ENCODE results near the gene C2orf81. TPM values are rescaled to one million over a fixed set of nuclear protein-coding genes. Genes with fewer than 3 reads are reported as not detected.

C2orf81 gene
- polyA plus RNA-seq, 1 donor from 2014 or later, result 3.3 TPM

GRCh38 chr2:74427551-74427950 is 6.1 kb upstream of the C2orf81 start:
- Histone ChIP-seq H3K9me3 (ENCODE audit: low read length) (no peaks in the 10 kb centered on the region), H2AFZ (ENCODE audit: low read depth, low read length) (no peak overlapping the region), H3K27me3 (ENCODE audit: insufficient read depth, low read depth, low read length) (no peaks in the 10 kb centered on the region), H3F3A (ENCODE audit: insufficient read depth, low read length, poor library complexity, severe bottlenecking) (no peaks in the 10 kb centered on the region), H4K20me1 (ENCODE audit: insufficient read depth) (no peaks in the 10 kb centered on the region), H3K9ac (ENCODE audit: low read length) (no peak overlapping the region), H3K9me2 (ENCODE audit: insufficient read depth, low read length) (no peaks in the 10 kb centered on the region), H3K4me2 (ENCODE audit: low read length) (no peak overlapping the region), H3K27ac (ENCODE audit: low read length) (no peak overlapping the region), H3K4me3 (ENCODE audit: low read length) (no peak overlapping the region), H3K79me2 (replicated peaks; ENCODE audit: insufficient read depth, low read length) (no peaks in the 10 kb centered on the region), H3K36me3 (ENCODE audit: insufficient read depth, low read length) (no peaks in the 10 kb centered on the region)
- TF ChIP-seq RAD21 (conservative IDR thresholded peaks at IDR 0.05) (no peak), REST (IDR thresholded peaks at IDR 0.05; ENCODE audit: borderline replicate concordance) (no peak), CTCF (IDR thresholded peaks at IDR 0.05; ENCODE audit: poor library complexity, severe bottlenecking) (no peak), EZH2 (IDR thresholded peaks at IDR 0.05; ENCODE audit: borderline replicate concordance, insufficient read depth, low read length, poor library complexity, severe bottlenecking) (no peak), POLR2AphosphoS5 (IDR thresholded peaks at IDR 0.05) (no peak), EP300 (conservative IDR thresholded peaks at IDR 0.05; ENCODE audit: poor library complexity, severe bottlenecking) (no peak), MXI1 (conservative IDR thresholded peaks at IDR 0.05; ENCODE audit: poor library complexity, severe bottlenecking) (no peak), TAF1 (IDR thresholded peaks at IDR 0.05; ENCODE audit: low read depth) (no peak), SMC3 (conservative IDR thresholded peaks at IDR 0.05; ENCODE audit: poor library complexity) (no peak)

GRCh38 chr2:74426181-74426758 is 4.9 kb upstream of the C2orf81 start:
- no peaks in the 10 kb centered on the region for H3F3A ChIP-seq (ENCODE audit: insufficient read depth, low read length, poor library complexity, severe bottlenecking)
- H3K36me3 ChIP-seq (ENCODE audit: insufficient read depth, low read length), result no peaks in the 10 kb centered on the region
- no peak overlapping the region for H3K4me2 ChIP-seq (ENCODE audit: low read length)
- no peaks in the 10 kb centered on the region for H3K9me2 ChIP-seq (ENCODE audit: insufficient read depth, low read length)
- no peaks in the 10 kb centered on the region for H4K20me1 ChIP-seq (ENCODE audit: insufficient read depth)
- H3K27me3 ChIP-seq (ENCODE audit: insufficient read depth, low read depth, low read length), result no peaks in the 10 kb centered on the region
- no peak overlapping the region for H2AFZ ChIP-seq (ENCODE audit: low read depth, low read length)
- H3K27ac ChIP-seq (ENCODE audit: low read length), result no peak overlapping the region
- TF ChIP-seq CTCF (IDR thresholded peaks at IDR 0.05; ENCODE audit: poor library complexity, severe bottlenecking), result no peak
- TF ChIP-seq REST (IDR thresholded peaks at IDR 0.05; ENCODE audit: borderline replicate concordance), result no peak
- TF ChIP-seq RAD21 (conservative IDR thresholded peaks at IDR 0.05), result no peak
- no peak for TF ChIP-seq SMC3 (conservative IDR thresholded peaks at IDR 0.05; ENCODE audit: poor library complexity)
- TF ChIP-seq POLR2AphosphoS5 (IDR thresholded peaks at IDR 0.05), result no peak
- TF ChIP-seq EP300 (conservative IDR thresholded peaks at IDR 0.05; ENCODE audit: poor library complexity, severe bottlenecking), result no peak
- no peak for TF ChIP-seq MXI1 (conservative IDR thresholded peaks at IDR 0.05; ENCODE audit: poor library complexity, severe bottlenecking)
- TF ChIP-seq TAF1 (IDR thresholded peaks at IDR 0.05; ENCODE audit: low read depth), result no peak
- TF ChIP-seq EZH2 (IDR thresholded peaks at IDR 0.05; ENCODE audit: borderline replicate concordance, insufficient read depth, low read length, poor library complexity, severe bottlenecking), result no peak
- H3K4me3 ChIP-seq (ENCODE audit: low read length), result no peak overlapping the region
- H3K79me2 ChIP-seq (replicated peaks; ENCODE audit: insufficient read depth, low read length), result no peaks in the 10 kb centered on the region
- H3K9ac ChIP-seq (ENCODE audit: low read length), result no peak overlapping the region
- H3K9me3 ChIP-seq (ENCODE audit: low read length), result no peaks in the 10 kb centered on the region

All from neural cell (in vitro differentiated cells).